OCI-LY7 (cell line): ENCODE measurements around the gene GTF2I. TPM values are rescaled to one million over a fixed set of nuclear protein-coding genes. Genes with fewer than 3 reads are reported as not detected.

Experiments used
- Bru-seq: library from RNA; stranded (reverse); fragments of 400-500 nt; gene quantifications from one replicate; lab custom pipeline; 2021; lab: Mats Ljungman, UMichigan
- BruChase-seq, 2 experiments: library from RNA; stranded (reverse); fragments of 400-500 nt; gene quantifications; one replicate each; lab custom pipeline; 2021; lab: Mats Ljungman, UMichigan
- BruUV-seq: library from RNA; stranded (reverse); fragments of 400-500 nt; replicated peaks from 2 replicates; lab custom pipeline; 2021; lab: Mats Ljungman, UMichigan
- CTCF ChIA-PET: fragments of 300-600 bp; sonication (Branson Sonifier 250); formaldehyde crosslinking; loops from one replicate; lab custom pipeline; 2022; ENCODE audit warnings: antibody characterized with exemption; ENCODE audit not compliant: unreplicated experiment; lab: Charles Lee
- POLR2A ChIA-PET: fragments of 300-600 bp; sonication (Branson Sonifier 250); formaldehyde crosslinking; loops from one replicate; lab custom pipeline; 2022; ENCODE audit warnings: antibody characterized with exemption; lab: Charles Lee
- DNase-seq: peaks from one replicate; pipeline ENCODE4 v3.0.0-alpha.2; 2015; ENCODE audit warnings: low spot score
- H2AFZ ChIP-seq: fragments of 200-600 bp; sonication (generic), shearing (Covaris generic); 2 replicates; pipeline ENCODE4 v1.6.1; 2014; ENCODE audit warnings: mild to moderate bottlenecking, antibody characterized with exemption, low read length, moderate library complexity
- H3K27ac ChIP-seq: fragments of 200-600 bp; sonication (generic); 2 replicates; pipeline ENCODE4 v1.5.1; 2014; ENCODE audit warnings: mixed run types, low read depth, mild to moderate bottlenecking, moderate library complexity, low read length, inconsistent platforms; ENCODE audit not compliant: poor library complexity, severe bottlenecking
- H3K36me3 ChIP-seq: fragments of 200-600 bp; sonication (generic); 2 replicates; pipeline ENCODE4 v1.6.1; 2014; ENCODE audit warnings: mild to moderate bottlenecking, antibody characterized with exemption, low read length, moderate library complexity, mixed read lengths; ENCODE audit not compliant: insufficient read depth
- H3K4me1 ChIP-seq: fragments of 200-600 bp; sonication (generic); 2 replicates; pipeline ENCODE4 v1.5.1; 2014; ENCODE audit warnings: mild to moderate bottlenecking, low read length; ENCODE audit not compliant: insufficient read depth, poor library complexity, severe bottlenecking
- H3K4me2 ChIP-seq: fragments of 200-600 bp; sonication (generic); 2 replicates; pipeline ENCODE4 v1.6.1; 2014; ENCODE audit warnings: mild to moderate bottlenecking, low read length
- H3K4me3 ChIP-seq: fragments of 200-600 bp; sonication (generic); 2 replicates; pipeline ENCODE4 v1.5.1; 2014; ENCODE audit warnings: mild to moderate bottlenecking, low read depth, low read length; ENCODE audit not compliant: poor library complexity, severe bottlenecking
- H3K79me2 ChIP-seq: fragments of 200-600 bp; sonication (generic); 2 replicates; pipeline ENCODE4 v1.6.1; 2016; ENCODE audit warnings: low read depth, mild to moderate bottlenecking, low read length, moderate library complexity, mixed read lengths; ENCODE audit not compliant: insufficient read depth
- H3K9me2 ChIP-seq: fragments of 200-600 bp; sonication (generic); 2 replicates; pipeline ENCODE4 v1.6.1; 2016; ENCODE audit warnings: mild to moderate bottlenecking, low read length, mixed read lengths; ENCODE audit not compliant: insufficient read depth
- H3K9me3 ChIP-seq: fragments of 200-600 bp; sonication (generic); 2 replicates; pipeline ENCODE4 v1.6.1; 2014; ENCODE audit warnings: mild to moderate bottlenecking, mixed run types, low read length, mixed read lengths
- H4K20me1 ChIP-seq: fragments of 200-600 bp; sonication (generic); 2 replicates; pipeline ENCODE4 v1.6.1; 2014; ENCODE audit warnings: mild to moderate bottlenecking, antibody characterized with exemption, low read length, moderate library complexity, mixed read lengths; ENCODE audit not compliant: insufficient read depth
- EZH2phosphoT487 ChIP-seq: fragments of 200-600 bp; sonication (generic); IDR thresholded peaks from 2 replicates; pipeline ENCODE4 v1.6.1; 2018; ENCODE audit warnings: low read depth, borderline replicate concordance, mild to moderate bottlenecking, mixed run types, antibody characterized with exemption, low read length, moderate library complexity, mixed read lengths
- intact Hi-C: fragments of 100-400 bp; cut with micrococcal nuclease; formaldehyde crosslinking; loops from one replicate; pipeline ENCODE4 v1.10.0; 2022; ENCODE audit not compliant: unreplicated experiment
- long read RNA-seq: library from polyadenylated mRNA; stranded (forward); transcript quantifications from one replicate; pipeline ENCODE4 v2.0.0, GENCODE V29; 2022
- total RNA-seq, 2 experiments: library from RNA; depleted of rRNA in 1 of 2; stranded (reverse); fragments of >200 nt in 1 of 2; shearing (Covaris generic) in 1 of 2; gene quantifications; 2 replicates each; pipeline ENCODE4 v1.2.3, GENCODE V29; 2014 to 2022
- TF ChIP-seq, protein P1 (sequence below): fragments of 200-600 bp; sonication (generic); conservative IDR thresholded peaks from 2 replicates; pipeline ENCODE4 v1.5.1; 2014; ENCODE audit warnings: mild to moderate bottlenecking, antibody characterized with exemption, low read length, moderate library complexity, mixed read lengths

GTF2I gene
- total RNA-seq (2014; rRNA removed; shearing (Covaris generic)) (145 and 188 TPM in 2 replicates), total RNA-seq (2022) (269 and 281 TPM in 2 replicates), Bru-seq, nascent RNA (percentile 92 among the genes with signal in this experiment), BruChase-seq, experiment 1, labeled RNA remaining after a 6-hour chase (percentile 92 among the genes with signal in this experiment), BruChase-seq, experiment 2, labeled RNA remaining after a 2-hour chase (percentile 86 among the genes with signal in this experiment)
- long read RNA-seq, full-length matches to known transcripts: 159 of 265 reads
- long read RNA-seq, partial matches to known transcripts: 59 of 265 reads
- long read RNA-seq, other reads (novel, unspliced or antisense): 47 of 265 reads

DNA sequence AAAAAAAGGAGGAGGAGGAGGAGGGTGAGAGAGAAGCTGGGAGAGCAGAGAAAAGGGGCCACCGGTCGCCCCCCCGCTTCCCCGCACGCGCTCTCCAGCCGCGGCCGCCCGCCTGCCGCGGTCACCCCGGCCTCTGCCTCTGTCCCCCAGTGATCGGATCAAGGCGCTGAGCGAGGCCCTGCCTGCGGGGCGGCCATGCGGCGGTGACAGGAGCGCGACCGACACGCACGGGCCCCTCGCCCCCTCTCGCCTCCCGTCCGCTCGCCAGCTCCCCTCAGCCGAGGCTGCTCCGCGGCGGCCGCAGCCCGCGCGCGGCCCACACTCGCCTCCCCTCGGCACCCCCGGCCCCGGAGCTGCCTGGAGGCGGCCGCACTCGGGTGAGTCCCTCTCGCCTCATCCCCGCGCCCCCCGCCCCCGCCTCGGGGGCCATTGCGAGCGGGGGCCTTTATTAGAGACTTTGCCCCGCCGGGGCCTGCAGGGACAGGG lies at the start of gene GTF2I:
Gene GTF2I (plus strand): TSS at position 27 of the 486 bp plus-strand sequence. CDS start 31,411 bp downstream, outside the sequence.
- Histone ChIP-seq H3K4me1 (peaks cover 59% of the 10 kb centered on the region), H3K79me2 (peaks cover 46% of the 10 kb centered on the region), H3K36me3 (peaks cover 24% of the 10 kb centered on the region), H2AFZ (peak within 1 kb of the TSS; percentile 61; the same call in 1 of the 2 replicates), H3K4me2 (peak within 1 kb of the TSS; percentile 99), H3K9me3 (no peaks in the 10 kb centered on the region), H4K20me1 (peaks cover 2% of the 10 kb centered on the region; the same call in 1 of the 2 replicates), H3K4me3 (peak within 1 kb of the TSS; percentile 98), H3K9me2 (no peaks in the 10 kb centered on the region), H3K27ac (peak within 1 kb of the TSS; percentile 98)
- CTCF ChIA-PET: no interaction called here
- POLR2A ChIA-PET: interaction anchor here (0.6 kb wide), 1 partner anchor 1100 kb away, joined by 4 read pairs; the partner anchor contains the start of gene BCL7B
- DNase-seq: peak; percentile 69
- TF ChIP-seq EZH2phosphoT487: no peak
- intact Hi-C loops: no loop called here
- TSS peak; percentile 65 for BruUV-seq

DNA sequence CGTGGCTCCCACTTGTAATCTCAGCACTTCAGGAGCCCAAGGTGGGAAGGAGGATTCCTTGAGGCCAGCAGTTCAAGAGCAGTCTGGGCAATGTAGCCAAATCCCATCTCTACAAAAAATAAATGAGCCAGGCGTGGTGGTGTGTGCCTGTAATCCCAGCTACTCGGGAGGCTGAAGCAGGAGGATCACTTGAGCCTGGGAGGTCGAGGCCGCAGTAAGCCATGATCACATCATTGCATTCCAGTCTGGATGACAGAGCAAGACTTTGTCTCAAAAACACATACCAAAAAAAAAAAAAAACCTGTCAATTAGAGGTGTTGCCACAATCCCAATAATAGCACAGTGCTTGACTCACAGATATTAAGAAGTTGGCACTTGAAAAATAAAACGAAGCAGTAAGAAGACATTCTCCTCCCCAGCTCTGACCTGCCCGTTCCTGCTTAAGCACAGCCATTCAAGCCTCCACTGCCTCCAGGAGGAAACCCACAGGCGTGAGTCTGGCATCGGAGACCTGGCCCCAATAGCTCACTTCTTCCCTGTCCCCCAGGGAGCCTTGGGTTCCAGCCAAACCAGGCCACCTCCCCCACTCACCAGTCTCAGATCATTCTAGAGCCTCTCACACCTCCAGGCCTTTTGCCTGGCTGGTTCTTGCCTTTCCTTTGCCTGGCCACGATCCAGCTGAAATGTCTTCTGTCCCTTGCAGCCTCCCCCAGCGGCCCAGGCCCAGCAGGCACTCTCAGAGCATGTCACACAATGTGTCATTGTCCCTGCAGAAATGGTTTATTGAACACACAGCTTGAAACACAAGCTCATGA lies 45.3 kb upstream of the GTF2I start:
- H3K9me2 ChIP-seq: no peaks in the 10 kb centered on the region
- H3K27ac ChIP-seq: no peak overlapping the region
- no peaks in the 10 kb centered on the region for H3K36me3 ChIP-seq
- H3K4me2 ChIP-seq: no peak overlapping the region
- no peak for DNase-seq
- CTCF ChIA-PET: no interaction called here
- TF ChIP-seq EZH2phosphoT487: no peak
- TF ChIP-seq, protein P1, sequence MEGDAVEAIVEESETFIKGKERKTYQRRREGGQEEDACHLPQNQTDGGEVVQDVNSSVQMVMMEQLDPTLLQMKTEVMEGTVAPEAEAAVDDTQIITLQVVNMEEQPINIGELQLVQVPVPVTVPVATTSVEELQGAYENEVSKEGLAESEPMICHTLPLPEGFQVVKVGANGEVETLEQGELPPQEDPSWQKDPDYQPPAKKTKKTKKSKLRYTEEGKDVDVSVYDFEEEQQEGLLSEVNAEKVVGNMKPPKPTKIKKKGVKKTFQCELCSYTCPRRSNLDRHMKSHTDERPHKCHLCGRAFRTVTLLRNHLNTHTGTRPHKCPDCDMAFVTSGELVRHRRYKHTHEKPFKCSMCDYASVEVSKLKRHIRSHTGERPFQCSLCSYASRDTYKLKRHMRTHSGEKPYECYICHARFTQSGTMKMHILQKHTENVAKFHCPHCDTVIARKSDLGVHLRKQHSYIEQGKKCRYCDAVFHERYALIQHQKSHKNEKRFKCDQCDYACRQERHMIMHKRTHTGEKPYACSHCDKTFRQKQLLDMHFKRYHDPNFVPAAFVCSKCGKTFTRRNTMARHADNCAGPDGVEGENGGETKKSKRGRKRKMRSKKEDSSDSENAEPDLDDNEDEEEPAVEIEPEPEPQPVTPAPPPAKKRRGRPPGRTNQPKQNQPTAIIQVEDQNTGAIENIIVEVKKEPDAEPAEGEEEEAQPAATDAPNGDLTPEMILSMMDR: no peak
- BruUV-seq: no TSS peak
- intact Hi-C loops: loop anchor here (10.0 kb wide), 1 partner anchor 103 kb away; no protein-coding TSS in a partner anchor
- no peak overlapping the region for H2AFZ ChIP-seq
- no peaks in the 10 kb centered on the region for H4K20me1 ChIP-seq
- peaks cover 16% of the 10 kb centered on the region for H3K4me1 ChIP-seq
- H3K79me2 ChIP-seq: no peaks in the 10 kb centered on the region
- no peak overlapping the region for H3K4me3 ChIP-seq
- POLR2A ChIA-PET: interaction anchor here (1.1 kb wide), 1 partner anchor 12 kb away, joined by 3 read pairs; no protein-coding TSS in a partner anchor
- no peaks in the 10 kb centered on the region for H3K9me3 ChIP-seq
